Adrenal gland (tissue), 5 donors: ENCODE results near the gene PCED1A.

Source experiments
- CTCF ChIP-seq, 6 experiments: fragments of 450-650 bp in 4 of 6; fragments of 200-600 bp in 2 of 6; sonication (generic) in 1 of 6; IDR thresholded peaks; 1 replicate in 5 of 6; 2 replicates in 1 of 6; pipeline versions ENCODE4 v1.5.1 to v1.8.0; 2016 to 2021; ENCODE audit warnings: antibody characterized with exemption in 6 of 6, mild to moderate bottlenecking in 2 of 6, moderate library complexity in 1 of 6
- POLR2A ChIP-seq, 2 donors: fragments of 450-650 bp; IDR thresholded peaks; one replicate each; pipeline ENCODE4 v1.6.1; 2017; ENCODE audit warnings: antibody characterized with exemption in 2 of 2, mild to moderate bottlenecking in 2 of 2, moderate library complexity in 1 of 2
- donor health status: DM: no; HTN: no; CAD: no.

GRCh38 chr20:2814076-2814475 lies 26.4 kb downstream of the PCED1A start:
- TF ChIP-seq CTCF (IDR thresholded peaks at IDR 0.05) (no peak), POLR2A (IDR thresholded peaks at IDR 0.05) (no peak)
